ENCODE results near the gene DAB2IP. TPM values are rescaled to one million over a fixed set of nuclear protein-coding genes. Genes with fewer than 3 reads are reported as not detected.

DAB2IP gene
- total RNA-seq, 4 donors from 2014 or later, result 55.2 to 76.0 (median 60.5) TPM

DNA sequence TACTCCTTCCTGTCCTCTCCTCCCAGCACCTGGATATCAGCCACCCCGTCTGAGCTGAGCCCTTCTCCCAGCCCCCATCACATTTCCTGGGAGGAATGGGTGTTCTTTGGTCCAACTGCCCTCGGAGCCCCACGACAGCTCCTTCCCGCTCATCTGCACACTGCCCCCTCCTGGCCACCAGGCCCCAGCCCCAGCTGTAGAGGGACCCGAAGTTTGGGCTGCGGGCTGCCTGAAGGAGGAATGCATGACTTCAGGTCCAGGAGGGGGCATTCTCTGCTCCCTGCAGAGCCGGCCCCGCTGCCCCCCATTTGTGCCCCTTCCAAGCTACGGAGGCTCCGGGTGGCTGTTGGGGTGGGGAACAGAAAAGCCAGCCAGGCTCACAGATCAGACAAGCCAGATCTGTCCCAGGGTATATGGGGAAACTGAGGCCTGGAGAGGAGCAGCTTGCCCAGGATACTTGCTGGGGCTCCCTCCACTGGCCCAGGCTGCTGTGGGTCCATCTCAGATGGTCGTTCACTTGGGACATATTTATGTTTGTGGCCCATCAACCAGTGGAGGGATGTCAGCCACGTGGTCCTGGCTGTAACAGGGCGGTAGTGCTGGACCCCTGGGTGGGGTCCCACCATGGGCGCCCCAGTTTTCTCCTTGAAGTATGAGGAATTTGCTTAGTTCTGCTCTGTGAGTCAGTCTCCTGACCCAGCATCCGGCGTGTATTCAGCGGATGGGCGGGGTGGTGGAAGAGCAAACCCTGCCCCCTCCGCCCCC lies 33.1 kb downstream of the DAB2IP start:
- Histone ChIP-seq H3K27ac (no peak overlapping the region), H3K4me1 (no peaks in the 10 kb centered on the region), H3K4me3 (no peak overlapping the region), H3K36me3 (peaks cover 0 to 16% (median 0%) of the 10 kb centered on the region in 3 donors), H3K27me3 (no peaks in the 10 kb centered on the region), H3K9me3 (no peaks in the 10 kb centered on the region)
- peak in 2 of 3 donors; percentile 69 to 77 for DNase-seq
- TF ChIP-seq CTCF (IDR thresholded peaks at IDR 0.05) (peak in 4 of 6 experiments; percentile 49 to 68 (median 63)), POLR2A (IDR thresholded peaks at IDR 0.05) (no peak)

DNA sequence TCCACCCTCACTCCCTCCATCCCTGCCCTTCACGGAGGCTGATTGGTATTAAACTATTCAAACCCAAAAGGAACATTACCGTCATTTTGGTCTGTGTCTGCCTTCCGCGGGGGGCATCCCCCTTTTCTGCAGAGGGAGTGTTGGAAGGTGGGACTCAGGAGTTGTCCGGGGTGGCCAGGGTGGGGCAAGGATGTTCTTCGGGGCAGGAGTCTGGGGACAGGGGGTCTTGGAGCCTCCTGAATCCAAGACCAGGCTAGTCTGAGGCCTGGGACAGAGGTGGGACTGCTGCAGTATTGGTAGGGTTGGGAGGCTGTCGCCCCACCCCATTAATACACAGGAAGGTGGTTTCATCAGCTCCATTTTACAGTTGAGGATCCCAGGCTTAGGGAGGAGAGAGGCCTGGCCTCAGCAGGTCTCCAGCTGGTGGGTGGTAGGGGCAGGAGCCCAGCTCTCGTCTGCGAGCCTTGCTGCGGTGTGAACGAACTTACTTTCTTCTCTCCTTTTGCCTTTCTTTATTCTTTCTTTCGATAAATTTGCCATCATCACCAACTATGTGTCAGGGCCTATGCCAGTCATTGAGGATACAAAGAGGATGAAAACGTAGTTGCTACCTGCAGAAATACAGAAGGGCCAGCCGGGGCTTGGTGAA lies 33.8 kb downstream of the DAB2IP start:
- no peaks in the 10 kb centered on the region for H3K9me3 ChIP-seq
- no peaks in the 10 kb centered on the region for H3K27me3 ChIP-seq
- H3K4me3 ChIP-seq, result no peak overlapping the region
- H3K27ac ChIP-seq, result no peak overlapping the region
- H3K36me3 ChIP-seq, result peaks cover 0 to 9% (median 0%) of the 10 kb centered on the region in 3 donors
- no peaks in the 10 kb centered on the region for H3K4me1 ChIP-seq
- DNase-seq, result peak in 1 of 3 donors; percentile 20
- TF ChIP-seq CTCF (IDR thresholded peaks at IDR 0.05) (no peak), POLR2A (IDR thresholded peaks at IDR 0.05) (no peak)

GRCh38 chr9:121685795-121686377 lies 34.5 kb downstream of the DAB2IP start:
- no peaks in the 10 kb centered on the region for H3K9me3 ChIP-seq
- H3K4me3 ChIP-seq, result no peak overlapping the region
- peak in 1 of 3 donors; percentile 28 for DNase-seq
- no peak for TF ChIP-seq CTCF (IDR thresholded peaks at IDR 0.05)
- TF ChIP-seq POLR2A (IDR thresholded peaks at IDR 0.05), result no peak
- no peak overlapping the region for H3K27ac ChIP-seq
- H3K36me3 ChIP-seq, result peaks cover 0 to 7% (median 0%) of the 10 kb centered on the region in 3 donors
- H3K4me1 ChIP-seq, result no peaks in the 10 kb centered on the region
- no peaks in the 10 kb centered on the region for H3K27me3 ChIP-seq

DNA sequence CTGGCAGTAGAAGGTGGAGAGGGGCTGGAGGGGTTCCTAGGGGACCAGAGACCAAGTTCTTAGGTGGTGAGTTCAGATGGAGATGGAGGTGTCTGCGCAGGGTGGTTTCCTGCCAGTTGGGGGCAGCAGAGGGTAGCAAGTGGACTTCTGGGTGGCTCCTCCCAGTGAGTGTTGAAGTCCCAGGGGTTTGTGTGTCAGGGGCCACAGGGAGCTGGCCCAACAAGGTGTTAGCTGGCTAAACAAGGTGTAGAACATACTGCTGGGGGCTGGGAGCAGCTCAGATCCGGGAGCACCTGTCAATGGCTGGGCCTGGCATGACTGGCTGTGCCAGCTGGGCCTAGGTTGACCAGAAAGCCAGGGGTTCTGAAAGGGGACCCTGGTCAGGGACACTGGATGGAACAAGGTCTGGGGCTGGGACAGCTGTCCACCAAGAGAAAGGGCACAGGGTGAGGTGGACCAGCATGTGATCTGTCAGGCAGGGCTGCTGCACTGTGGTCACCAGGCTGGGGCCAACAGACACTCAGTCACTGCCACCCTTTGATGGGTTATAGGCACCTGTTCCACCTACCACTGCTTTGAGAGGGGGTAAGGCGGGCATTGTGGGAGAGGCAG lies 35.6 kb downstream of the DAB2IP start:
- Histone ChIP-seq H3K4me1 (peaks cover 0 to 4% (median 0%) of the 10 kb centered on the region in 4 donors), H3K36me3 (no peaks in the 10 kb centered on the region), H3K4me3 (no peak overlapping the region), H3K27ac (no peak overlapping the region), H3K9me3 (no peaks in the 10 kb centered on the region), H3K27me3 (no peaks in the 10 kb centered on the region)
- DNase-seq, result peak; percentile 65 to 89 (median 86)
- TF ChIP-seq CTCF (IDR thresholded peaks at IDR 0.05), result peak; percentile 45 to 87 (median 81)
- TF ChIP-seq POLR2A (IDR thresholded peaks at IDR 0.05), result no peak

DNA sequence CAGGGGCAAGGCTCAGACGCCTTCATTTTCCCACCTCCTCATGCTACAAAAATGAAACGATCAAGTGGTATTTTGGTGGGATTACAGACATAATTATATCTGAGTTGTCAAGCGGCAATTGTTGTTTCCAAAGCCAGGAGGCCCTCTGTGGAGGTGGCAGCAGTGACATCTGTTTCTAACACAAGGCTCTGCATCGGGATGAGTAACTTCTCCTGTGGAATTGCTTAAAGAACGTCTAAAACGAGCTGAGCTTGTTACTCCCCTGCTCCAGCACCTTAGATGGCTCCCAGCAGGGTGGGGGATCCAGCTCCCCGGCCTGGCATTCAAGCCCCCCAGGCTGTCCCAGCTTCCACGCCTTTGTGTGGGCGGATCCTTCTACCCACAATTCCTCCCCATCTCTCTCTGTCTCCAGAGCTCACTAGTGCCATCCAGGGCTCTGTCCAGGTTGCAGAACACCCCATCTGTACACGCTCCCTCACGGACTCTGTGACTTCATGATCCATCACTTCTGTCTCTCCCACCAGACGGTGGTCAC lies 36.8 kb downstream of the DAB2IP start:
- Histone ChIP-seq H3K9me3 (no peaks in the 10 kb centered on the region), H3K4me3 (no peak overlapping the region), H3K4me1 (peaks cover 0 to 4% (median 0%) of the 10 kb centered on the region in 4 donors), H3K27ac (no peak overlapping the region), H3K36me3 (no peaks in the 10 kb centered on the region), H3K27me3 (no peaks in the 10 kb centered on the region)
- TF ChIP-seq POLR2A (IDR thresholded peaks at IDR 0.05), result no peak
- TF ChIP-seq CTCF (IDR thresholded peaks at IDR 0.05), result no peak
- no peak for DNase-seq
